Epithelial cell of proximal tubule (primary cell): Measurements from ENCODE around the gene RBBP9. TPM values are rescaled to one million over a fixed set of nuclear protein-coding genes. Genes with fewer than 3 reads are reported as not detected.
"Not testable (repeated sequence)": the region's sequence is repeated elsewhere in the genome, so short reads cannot be mapped to it uniquely, and the experiment has no call there.

Experiments used
- DNase-seq: peaks from one replicate; pipeline ENCODE4 v3.0.0-alpha.2; 2011; ENCODE audit warnings: low read depth
- H3K4me3 ChIP-seq: 2 replicates; pipeline ENCODE4 v1.5.1; 2011; ENCODE audit warnings: low read depth, mild to moderate bottlenecking, low read length
- total RNA-seq: library from RNA; depleted of rRNA; stranded (reverse); fragments of >200 nt; gene quantifications from 2 replicates; pipeline ENCODE4 v1.2.3, GENCODE V29; 2015
- TF ChIP-seq, protein P1 (sequence below): conservative IDR thresholded peaks from 2 replicates; pipeline ENCODE4 v1.5.1; 2012; ENCODE audit warnings: low read depth, mild to moderate bottlenecking, low read length

The RBBP9 gene
- total RNA-seq, 1 donor from 2014 or later: 9.3 TPM

DNA sequence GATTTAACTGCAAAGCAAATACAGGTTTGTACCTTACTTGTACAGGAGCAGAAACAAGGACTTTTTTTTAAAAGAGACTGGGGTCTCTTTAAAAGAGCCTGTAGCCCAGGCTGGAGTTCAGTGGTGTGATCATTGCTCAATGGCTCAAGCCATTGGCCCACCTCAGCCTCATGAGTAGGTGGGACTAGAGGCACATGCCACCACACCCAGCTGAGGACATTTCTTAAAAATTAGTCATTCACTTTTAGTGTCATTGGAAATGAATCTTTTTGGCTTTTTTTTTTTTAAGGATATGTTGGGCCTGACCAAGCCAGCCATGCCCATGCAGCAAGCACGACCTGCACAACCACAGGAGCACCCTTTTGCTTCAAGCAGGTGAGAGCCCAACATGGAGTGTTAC lies 27.6 kb upstream of the RBBP9 start:
- DNase-seq: no peak
- no peak overlapping the region for H3K4me3 ChIP-seq

DNA sequence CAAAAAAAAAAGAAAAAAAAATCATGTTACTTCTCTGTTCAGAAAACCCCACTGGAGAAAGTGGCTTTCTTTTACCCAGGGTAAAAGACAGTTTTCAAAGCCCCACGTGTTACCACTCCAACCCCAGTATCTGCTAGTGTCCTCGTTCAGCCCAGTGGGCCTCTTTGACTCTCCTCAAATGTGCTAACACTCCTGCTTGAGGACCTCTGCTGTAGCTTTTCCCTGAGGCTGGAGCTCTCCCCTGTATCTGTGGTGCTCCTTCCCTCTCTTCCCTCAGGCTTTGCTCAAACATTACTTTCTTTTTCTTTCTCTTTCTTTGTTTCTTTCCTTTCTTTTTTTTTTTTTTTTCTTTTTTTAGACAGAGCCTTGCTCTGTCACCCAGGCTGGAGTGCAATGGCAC lies 26.0 kb upstream of the RBBP9 start:
- TF ChIP-seq, protein P1, sequence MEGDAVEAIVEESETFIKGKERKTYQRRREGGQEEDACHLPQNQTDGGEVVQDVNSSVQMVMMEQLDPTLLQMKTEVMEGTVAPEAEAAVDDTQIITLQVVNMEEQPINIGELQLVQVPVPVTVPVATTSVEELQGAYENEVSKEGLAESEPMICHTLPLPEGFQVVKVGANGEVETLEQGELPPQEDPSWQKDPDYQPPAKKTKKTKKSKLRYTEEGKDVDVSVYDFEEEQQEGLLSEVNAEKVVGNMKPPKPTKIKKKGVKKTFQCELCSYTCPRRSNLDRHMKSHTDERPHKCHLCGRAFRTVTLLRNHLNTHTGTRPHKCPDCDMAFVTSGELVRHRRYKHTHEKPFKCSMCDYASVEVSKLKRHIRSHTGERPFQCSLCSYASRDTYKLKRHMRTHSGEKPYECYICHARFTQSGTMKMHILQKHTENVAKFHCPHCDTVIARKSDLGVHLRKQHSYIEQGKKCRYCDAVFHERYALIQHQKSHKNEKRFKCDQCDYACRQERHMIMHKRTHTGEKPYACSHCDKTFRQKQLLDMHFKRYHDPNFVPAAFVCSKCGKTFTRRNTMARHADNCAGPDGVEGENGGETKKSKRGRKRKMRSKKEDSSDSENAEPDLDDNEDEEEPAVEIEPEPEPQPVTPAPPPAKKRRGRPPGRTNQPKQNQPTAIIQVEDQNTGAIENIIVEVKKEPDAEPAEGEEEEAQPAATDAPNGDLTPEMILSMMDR: no peak
- no peak overlapping the region for H3K4me3 ChIP-seq
- DNase-seq: no peak

More for the DNA sequence above, 27.6 kb upstream of the RBBP9 start:
- TF ChIP-seq, protein P1: no peak

DNA sequence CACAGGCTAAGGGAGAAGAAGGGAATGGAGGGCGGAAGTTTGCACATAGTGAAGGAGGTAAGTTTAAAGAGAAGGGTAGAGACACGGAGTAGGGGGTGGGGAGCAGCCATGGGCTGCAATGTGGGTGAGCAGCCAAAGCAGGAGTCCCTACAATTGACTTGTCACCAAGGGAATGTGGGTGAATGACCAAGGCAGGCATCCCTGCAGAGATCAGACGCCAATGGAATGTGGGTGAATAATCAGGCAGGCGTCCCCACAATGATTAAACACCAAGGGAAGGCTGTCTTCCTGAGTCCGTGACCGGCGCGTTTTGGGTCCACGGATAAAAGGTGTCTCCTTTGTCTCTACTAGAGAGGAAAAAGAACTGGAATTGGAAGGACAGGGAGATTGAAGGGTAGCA lies 25.0 kb upstream of the RBBP9 start:
- DNase-seq, H3K4me3 ChIP-seq: not testable (repeated sequence)

DNA sequence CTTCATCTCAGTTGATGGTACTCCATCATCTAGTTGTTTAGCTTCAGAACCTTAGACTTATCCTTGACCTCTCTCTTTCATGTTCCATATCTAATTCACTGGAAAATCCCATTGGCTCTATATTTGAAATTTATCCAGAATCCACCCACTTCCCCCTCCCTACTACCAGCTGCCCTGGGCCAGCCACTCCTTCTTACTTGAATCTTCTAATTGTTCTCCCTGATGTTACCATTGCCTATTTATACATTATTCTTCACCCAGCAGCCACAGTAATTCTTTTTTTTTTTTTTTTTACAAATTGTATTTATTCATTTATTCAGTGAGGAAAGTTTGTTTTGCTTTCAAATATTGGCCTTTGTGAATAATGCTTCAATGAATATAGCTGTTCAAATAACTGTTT lies 18.9 kb upstream of the RBBP9 start:
- no peak for DNase-seq
- H3K4me3 ChIP-seq: no peak overlapping the region
- TF ChIP-seq, protein P1: no peak

DNA sequence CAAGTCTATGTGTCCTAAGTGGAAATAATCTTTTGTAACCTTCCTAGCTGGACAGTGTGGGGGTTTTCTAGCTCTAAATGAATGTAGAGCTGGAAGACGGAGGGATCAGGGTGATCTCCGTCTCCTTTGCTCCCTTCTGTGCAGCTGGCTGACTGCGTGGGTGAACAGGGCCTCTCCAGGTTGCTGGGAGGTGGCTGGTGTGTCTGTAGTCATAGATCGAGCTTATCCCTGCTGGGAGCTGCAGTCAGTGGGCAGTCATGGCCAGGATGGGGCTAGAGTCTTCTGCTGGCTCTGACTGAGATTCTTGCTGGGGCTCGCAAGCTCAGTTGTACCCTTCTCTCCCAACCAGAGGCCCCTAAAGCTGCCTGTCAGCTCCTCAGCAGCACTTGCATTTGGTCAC lies 17.1 kb upstream of the RBBP9 start:
- TF ChIP-seq, protein P1: no peak
- H3K4me3 ChIP-seq: no peak overlapping the region
- DNase-seq: no peak

DNA sequence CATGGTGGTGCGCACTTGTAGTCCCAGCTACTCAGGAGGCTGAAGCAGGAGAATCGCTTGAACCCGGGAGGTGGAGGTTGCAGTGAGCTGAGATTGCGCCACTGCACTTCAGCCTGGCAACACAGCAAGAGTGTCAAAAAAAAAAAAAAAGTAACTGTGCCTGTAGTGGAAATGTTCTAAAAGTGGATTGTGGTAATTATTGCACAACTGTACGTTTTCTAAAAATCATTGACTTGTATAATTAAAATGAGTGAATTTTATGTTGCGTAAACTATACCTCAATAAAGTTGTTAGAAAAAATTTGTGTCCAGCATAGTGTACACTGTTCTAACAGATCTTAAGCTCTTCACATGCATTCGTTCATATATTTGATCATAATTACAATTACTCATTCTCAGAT lies 16.2 kb upstream of the RBBP9 start:
- TF ChIP-seq, protein P1: no peak
- no peak overlapping the region for H3K4me3 ChIP-seq
- no peak for DNase-seq

DNA sequence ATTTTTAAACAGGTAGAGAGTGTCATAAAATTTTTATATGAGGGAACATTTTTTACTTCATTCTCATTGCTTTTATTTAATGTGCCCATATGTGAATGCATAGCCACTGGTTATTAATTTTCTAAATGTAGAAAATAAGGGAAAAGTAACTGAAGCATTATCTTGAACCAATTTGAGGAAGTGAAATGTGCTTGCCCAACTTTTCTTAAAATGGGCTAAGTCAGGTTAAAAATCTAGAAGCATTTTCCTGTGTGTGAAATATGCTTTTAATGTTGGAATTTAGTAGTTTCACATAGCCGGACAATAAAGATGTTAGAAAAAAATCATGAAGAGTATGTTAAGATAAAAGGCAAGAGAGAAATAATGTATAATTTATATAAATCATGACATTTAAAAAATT lies 14.5 kb upstream of the RBBP9 start:
- TF ChIP-seq, protein P1: no peak
- no peak overlapping the region for H3K4me3 ChIP-seq
- no peak for DNase-seq
